Loucy (cell line): ENCODE measurements around the gene FFAR1.

Experiments
- H2AFZ ChIP-seq: fragments of 200-600 bp; sonication (generic); 2 replicates; pipeline ENCODE4 v1.6.0; 2016; ENCODE audit warnings: antibody characterized with exemption, mild to moderate bottlenecking, low read length, moderate library complexity
- H3F3A ChIP-seq: fragments of 200-600 bp; 2 replicates; pipeline ENCODE4 v1.6.0; 2016; ENCODE audit warnings: antibody characterized with exemption, low read depth, mild to moderate bottlenecking
- H3K27me3 ChIP-seq: fragments of 200-600 bp; sonication (generic); 2 replicates; pipeline ENCODE4 v1.6.1; 2014; ENCODE audit warnings: low read length, mild to moderate bottlenecking; ENCODE audit not compliant: insufficient read depth, poor library complexity, severe bottlenecking
- H3K36me3 ChIP-seq: fragments of 200-600 bp; sonication (generic); 2 replicates; pipeline ENCODE4 v1.6.1; 2016; ENCODE audit warnings: low read length; ENCODE audit not compliant: insufficient read depth
- H3K4me1 ChIP-seq: fragments of 200-600 bp; sonication (generic); 2 replicates; pipeline ENCODE4 v1.5.1; 2014; ENCODE audit warnings: low read length, mild to moderate bottlenecking; ENCODE audit not compliant: insufficient read depth, poor library complexity, severe bottlenecking
- H3K4me2 ChIP-seq: fragments of 200-600 bp; sonication (generic); 2 replicates; pipeline ENCODE4 v1.6.0; 2014; ENCODE audit warnings: antibody characterized with exemption, low read length, low read depth, mild to moderate bottlenecking; ENCODE audit not compliant: poor library complexity, severe bottlenecking
- H3K4me3 ChIP-seq: fragments of 200-600 bp; sonication (generic); 2 replicates; pipeline ENCODE4 v1.5.1; 2014; ENCODE audit warnings: low read length, mild to moderate bottlenecking, mixed read lengths; ENCODE audit not compliant: poor library complexity, severe bottlenecking
- H3K79me2 ChIP-seq: fragments of 200-600 bp; sonication (generic); 2 replicates; pipeline ENCODE4 v1.6.1; 2014; ENCODE audit warnings: low read length; ENCODE audit not compliant: insufficient read depth
- H3K9ac ChIP-seq: fragments of 200-600 bp; sonication (generic); 2 replicates; pipeline ENCODE4 v1.6.0; 2014; ENCODE audit warnings: mild to moderate bottlenecking, low read depth, low read length, moderate library complexity; ENCODE audit not compliant: poor library complexity, severe bottlenecking
- H3K9me2 ChIP-seq: fragments of 200-600 bp; sonication (generic); replicated peaks from 2 replicates; pipeline ENCODE4 v1.6.1; 2016; ENCODE audit warnings: low read depth, low read length, mixed read lengths
- H3K9me3 ChIP-seq: fragments of 200-600 bp; sonication (generic); 2 replicates; pipeline ENCODE4 v1.6.1; 2014; ENCODE audit warnings: mild to moderate bottlenecking, antibody characterized with exemption, low read length, low read depth; ENCODE audit not compliant: insufficient read depth
- H4K20me1 ChIP-seq: fragments of 200-600 bp; sonication (generic); 2 replicates; pipeline ENCODE4 v1.6.0; 2014; ENCODE audit warnings: antibody characterized with exemption, low read length, mild to moderate bottlenecking; ENCODE audit not compliant: insufficient read depth, poor library complexity, severe bottlenecking
- EZH2phosphoT487 ChIP-seq: fragments of 200-600 bp; IDR thresholded peaks from 2 replicates; pipeline ENCODE4 v1.6.1; 2018; ENCODE audit warnings: antibody characterized with exemption, mild to moderate bottlenecking, moderate library complexity, borderline replicate concordance
- TF ChIP-seq, protein P1 (sequence below): fragments of 200-600 bp; sonication (generic); conservative IDR thresholded peaks from 2 replicates; pipeline ENCODE4 v1.5.1; 2014; ENCODE audit warnings: mild to moderate bottlenecking, antibody characterized with exemption, low read length

The FFAR1 gene

GRCh38 chr19:35349614-35350521, 2.2 kb downstream of the FFAR1 start:
- no peaks in the 10 kb centered on the region for H3K9me3 ChIP-seq
- H3K36me3 ChIP-seq, result no peaks in the 10 kb centered on the region
- no peaks in the 10 kb centered on the region for H3K9me2 ChIP-seq
- no peak for TF ChIP-seq EZH2phosphoT487
- TF ChIP-seq, protein P1, sequence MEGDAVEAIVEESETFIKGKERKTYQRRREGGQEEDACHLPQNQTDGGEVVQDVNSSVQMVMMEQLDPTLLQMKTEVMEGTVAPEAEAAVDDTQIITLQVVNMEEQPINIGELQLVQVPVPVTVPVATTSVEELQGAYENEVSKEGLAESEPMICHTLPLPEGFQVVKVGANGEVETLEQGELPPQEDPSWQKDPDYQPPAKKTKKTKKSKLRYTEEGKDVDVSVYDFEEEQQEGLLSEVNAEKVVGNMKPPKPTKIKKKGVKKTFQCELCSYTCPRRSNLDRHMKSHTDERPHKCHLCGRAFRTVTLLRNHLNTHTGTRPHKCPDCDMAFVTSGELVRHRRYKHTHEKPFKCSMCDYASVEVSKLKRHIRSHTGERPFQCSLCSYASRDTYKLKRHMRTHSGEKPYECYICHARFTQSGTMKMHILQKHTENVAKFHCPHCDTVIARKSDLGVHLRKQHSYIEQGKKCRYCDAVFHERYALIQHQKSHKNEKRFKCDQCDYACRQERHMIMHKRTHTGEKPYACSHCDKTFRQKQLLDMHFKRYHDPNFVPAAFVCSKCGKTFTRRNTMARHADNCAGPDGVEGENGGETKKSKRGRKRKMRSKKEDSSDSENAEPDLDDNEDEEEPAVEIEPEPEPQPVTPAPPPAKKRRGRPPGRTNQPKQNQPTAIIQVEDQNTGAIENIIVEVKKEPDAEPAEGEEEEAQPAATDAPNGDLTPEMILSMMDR, result no peak
- H3K4me1 ChIP-seq, result peaks cover 29% of the 10 kb centered on the region
- no peaks in the 10 kb centered on the region for H3K79me2 ChIP-seq
- H3K9ac ChIP-seq, result no peak overlapping the region
- H3F3A ChIP-seq, result no peaks in the 10 kb centered on the region
- H3K27me3 ChIP-seq, result no peaks in the 10 kb centered on the region
- no peaks in the 10 kb centered on the region for H4K20me1 ChIP-seq
- H3K4me2 ChIP-seq, result no peak overlapping the region
- no peak overlapping the region for H3K4me3 ChIP-seq
- no peak overlapping the region for H2AFZ ChIP-seq

GRCh38 chr19:35350591-35350990, 2.9 kb downstream of the FFAR1 start:
- no peak for TF ChIP-seq EZH2phosphoT487
- TF ChIP-seq, protein P1, result no peak
- no peaks in the 10 kb centered on the region for H3K79me2 ChIP-seq
- H4K20me1 ChIP-seq, result no peaks in the 10 kb centered on the region
- H3K9ac ChIP-seq, result no peak overlapping the region
- no peak overlapping the region for H3K4me2 ChIP-seq
- H3K27me3 ChIP-seq, result no peaks in the 10 kb centered on the region
- peaks cover 29% of the 10 kb centered on the region for H3K4me1 ChIP-seq
- no peaks in the 10 kb centered on the region for H3K9me2 ChIP-seq
- H3K9me3 ChIP-seq, result no peaks in the 10 kb centered on the region
- H3K36me3 ChIP-seq, result no peaks in the 10 kb centered on the region
- no peaks in the 10 kb centered on the region for H3F3A ChIP-seq
- H3K4me3 ChIP-seq, result no peak overlapping the region
- H2AFZ ChIP-seq, result no peak overlapping the region

DNA sequence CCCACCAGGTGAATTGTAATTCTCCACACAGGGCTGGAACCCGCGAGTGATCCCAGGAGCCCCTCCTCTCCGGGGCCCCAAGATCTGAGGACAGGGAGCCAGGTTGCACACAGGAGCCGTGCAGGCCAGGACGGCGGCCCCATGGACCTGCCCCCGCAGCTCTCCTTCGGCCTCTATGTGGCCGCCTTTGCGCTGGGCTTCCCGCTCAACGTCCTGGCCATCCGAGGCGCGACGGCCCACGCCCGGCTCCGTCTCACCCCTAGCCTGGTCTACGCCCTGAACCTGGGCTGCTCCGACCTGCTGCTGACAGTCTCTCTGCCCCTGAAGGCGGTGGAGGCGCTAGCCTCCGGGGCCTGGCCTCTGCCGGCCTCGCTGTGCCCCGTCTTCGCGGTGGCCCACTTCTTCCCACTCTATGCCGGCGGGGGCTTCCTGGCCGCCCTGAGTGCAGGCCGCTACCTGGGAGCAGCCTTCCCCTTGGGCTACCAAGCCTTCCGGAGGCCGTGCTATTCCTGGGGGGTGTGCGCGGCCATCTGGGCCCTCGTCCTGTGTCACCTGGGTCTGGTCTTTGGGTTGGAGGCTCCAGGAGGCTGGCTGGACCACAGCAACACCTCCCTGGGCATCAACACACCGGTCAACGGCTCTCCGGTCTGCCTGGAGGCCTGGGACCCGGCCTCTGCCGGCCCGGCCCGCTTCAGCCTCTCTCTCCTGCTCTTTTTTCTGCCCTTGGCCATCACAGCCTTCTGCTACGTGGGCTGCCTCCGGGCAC, 3.9 kb downstream of the FFAR1 start:
- no peaks in the 10 kb centered on the region for H4K20me1 ChIP-seq
- H3K4me3 ChIP-seq, result no peak overlapping the region
- H3K27me3 ChIP-seq, result no peaks in the 10 kb centered on the region
- TF ChIP-seq, protein P1, result no peak
- TF ChIP-seq EZH2phosphoT487, result no peak
- no peaks in the 10 kb centered on the region for H3K9me2 ChIP-seq
- H3K4me2 ChIP-seq, result no peak overlapping the region
- no peaks in the 10 kb centered on the region for H3K9me3 ChIP-seq
- H3K9ac ChIP-seq, result no peak overlapping the region
- H3K36me3 ChIP-seq, result no peaks in the 10 kb centered on the region
- H3K4me1 ChIP-seq, result peaks cover 23% of the 10 kb centered on the region
- no peaks in the 10 kb centered on the region for H3K79me2 ChIP-seq
- no peak overlapping the region for H2AFZ ChIP-seq
- no peaks in the 10 kb centered on the region for H3F3A ChIP-seq
